Measurements from ENCODE around the gene FMC1.
A peak's percentile ranks its signal among the peaks of the same experiment; 100 is the strongest.

The FMC1 gene

DNA sequence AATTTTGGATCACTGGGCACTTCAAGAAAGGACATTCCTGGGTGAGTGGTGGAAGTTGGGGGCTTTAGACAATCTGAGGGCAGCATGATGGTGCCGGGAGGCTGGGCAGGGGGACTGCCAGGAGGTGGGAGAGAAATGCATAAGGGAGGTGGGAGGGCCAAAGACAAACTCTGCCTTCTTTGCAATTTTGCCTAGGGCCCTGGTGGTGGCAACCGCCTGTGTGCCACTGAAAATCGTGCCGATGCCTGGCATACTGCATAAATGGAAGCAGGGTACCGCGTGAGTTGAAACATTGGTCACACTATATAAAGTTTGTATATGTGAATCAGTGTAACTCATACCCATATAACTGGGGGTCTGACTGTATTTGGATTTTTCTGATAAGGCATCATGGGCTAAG is 21.8 kb downstream of the FMC1 start:
- H3K9ac ChIP-seq (ENCODE audit: low read depth, low read length) = no peak overlapping the region
- H3K4me1 ChIP-seq (ENCODE audit: control insufficient read depth, insufficient read depth, low read length) = no peaks in the 10 kb centered on the region
- no peaks in the 10 kb centered on the region for H3K27me3 ChIP-seq (ENCODE audit: control insufficient read depth, insufficient read depth, low read length)
- H3K9me3 ChIP-seq (ENCODE audit: control insufficient read depth, insufficient read depth, low read length) = no peaks in the 10 kb centered on the region
- peak overlapping the region; percentile 21 for H3K4me3 ChIP-seq (ENCODE audit: low read depth, low read length)
- peaks cover 3% of the 10 kb centered on the region for H3K36me3 ChIP-seq (ENCODE audit: control insufficient read depth, insufficient read depth, low read length)

DNA sequence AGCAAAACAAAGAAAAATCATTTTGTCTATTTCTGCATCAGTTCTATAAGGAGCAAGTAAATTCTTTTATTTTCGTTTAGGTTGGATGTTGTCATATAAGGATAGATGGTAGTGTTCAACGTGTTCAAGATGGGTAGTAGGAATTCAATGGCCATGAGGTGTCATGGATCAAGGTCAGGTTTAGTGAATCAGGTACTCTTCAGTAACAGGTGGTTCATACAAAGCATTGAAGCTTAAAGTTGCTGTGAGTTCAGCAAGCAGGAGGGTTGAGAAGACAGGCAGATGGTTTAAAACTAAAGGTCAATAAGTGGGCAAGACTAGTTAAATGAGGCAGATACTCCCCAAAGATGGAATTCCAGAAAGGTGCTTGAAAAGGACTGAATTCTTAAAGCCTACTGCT is 24.2 kb downstream of the FMC1 start:
- H3K9me3 ChIP-seq (ENCODE audit: control insufficient read depth, insufficient read depth, low read length) = no peaks in the 10 kb centered on the region
- H3K36me3 ChIP-seq (ENCODE audit: control insufficient read depth, insufficient read depth, low read length) = no peaks in the 10 kb centered on the region
- H3K4me1 ChIP-seq (ENCODE audit: control insufficient read depth, insufficient read depth, low read length) = peaks cover 12% of the 10 kb centered on the region
- H3K9ac ChIP-seq (ENCODE audit: low read depth, low read length) = no peak overlapping the region
- no peaks in the 10 kb centered on the region for H3K27me3 ChIP-seq (ENCODE audit: control insufficient read depth, insufficient read depth, low read length)
- no peak overlapping the region for H3K4me3 ChIP-seq (ENCODE audit: low read depth, low read length)

DNA sequence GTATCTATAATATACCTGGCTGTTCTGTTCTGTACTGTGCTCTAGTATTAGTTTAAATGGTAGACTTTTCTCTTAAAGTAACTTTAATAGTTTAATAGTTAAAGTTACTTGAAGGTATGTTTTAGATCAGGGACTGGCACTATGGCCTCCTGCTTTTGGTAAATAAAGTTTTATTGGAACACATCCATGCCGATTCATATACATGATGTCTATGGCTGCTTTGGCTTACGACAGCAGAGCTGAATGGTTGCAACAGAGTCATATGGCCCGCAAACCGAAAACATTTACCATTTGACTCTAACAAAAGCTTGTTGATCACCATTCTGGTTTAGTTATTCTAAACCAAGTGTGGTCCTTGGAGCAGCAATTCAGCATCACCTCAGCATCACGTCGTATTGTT is 25.3 kb downstream of the FMC1 start:
- no peaks in the 10 kb centered on the region for H3K27me3 ChIP-seq (ENCODE audit: control insufficient read depth, insufficient read depth, low read length)
- no peak overlapping the region for H3K9ac ChIP-seq (ENCODE audit: low read depth, low read length)
- H3K9me3 ChIP-seq (ENCODE audit: control insufficient read depth, insufficient read depth, low read length) = no peaks in the 10 kb centered on the region
- no peaks in the 10 kb centered on the region for H3K36me3 ChIP-seq (ENCODE audit: control insufficient read depth, insufficient read depth, low read length)
- H3K4me3 ChIP-seq (ENCODE audit: low read depth, low read length) = no peak overlapping the region
- peaks cover 15% of the 10 kb centered on the region for H3K4me1 ChIP-seq (ENCODE audit: control insufficient read depth, insufficient read depth, low read length)

DNA sequence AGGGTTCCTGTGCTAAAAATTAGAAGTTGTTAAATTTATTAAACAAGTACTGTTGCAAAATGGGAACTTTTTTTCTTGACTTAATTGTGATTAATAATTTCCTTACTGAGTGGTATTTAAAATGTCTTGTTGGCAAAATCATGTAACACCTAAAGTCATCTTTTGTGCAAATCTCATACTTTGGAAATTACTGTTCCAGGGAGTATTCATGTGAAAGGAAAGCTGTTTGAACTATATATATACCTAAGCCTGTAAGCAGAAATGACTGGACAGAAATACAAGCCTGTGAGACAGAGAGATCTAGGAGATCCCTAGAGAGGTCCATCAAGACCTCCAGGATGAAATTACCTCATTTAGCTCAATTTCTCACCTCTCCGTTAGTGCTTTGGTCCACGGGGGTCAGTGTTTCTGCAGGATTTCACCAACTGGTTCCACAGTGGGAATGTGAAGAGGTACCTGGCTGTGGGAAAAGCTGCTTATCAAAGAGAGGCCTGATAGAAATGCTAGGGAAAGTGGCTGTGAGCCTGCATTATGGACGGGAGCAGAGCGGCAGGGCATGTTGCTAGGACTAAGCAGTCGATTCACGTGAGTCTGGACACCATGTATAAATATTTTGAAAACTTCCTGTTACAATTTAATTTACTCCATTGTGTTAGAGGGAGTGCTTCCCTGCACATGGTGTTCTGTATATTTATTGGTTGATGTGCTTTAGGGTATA is 26.5 kb downstream of the FMC1 start:
- H3K9ac ChIP-seq (ENCODE audit: low read depth, low read length) = no peak overlapping the region
- H3K4me1 ChIP-seq (ENCODE audit: control insufficient read depth, insufficient read depth, low read length) = peaks cover 15% of the 10 kb centered on the region
- no peaks in the 10 kb centered on the region for H3K9me3 ChIP-seq (ENCODE audit: control insufficient read depth, insufficient read depth, low read length)
- no peaks in the 10 kb centered on the region for H3K27me3 ChIP-seq (ENCODE audit: control insufficient read depth, insufficient read depth, low read length)
- H3K36me3 ChIP-seq (ENCODE audit: control insufficient read depth, insufficient read depth, low read length) = no peaks in the 10 kb centered on the region
- H3K4me3 ChIP-seq (ENCODE audit: low read depth, low read length) = no peak overlapping the region

DNA sequence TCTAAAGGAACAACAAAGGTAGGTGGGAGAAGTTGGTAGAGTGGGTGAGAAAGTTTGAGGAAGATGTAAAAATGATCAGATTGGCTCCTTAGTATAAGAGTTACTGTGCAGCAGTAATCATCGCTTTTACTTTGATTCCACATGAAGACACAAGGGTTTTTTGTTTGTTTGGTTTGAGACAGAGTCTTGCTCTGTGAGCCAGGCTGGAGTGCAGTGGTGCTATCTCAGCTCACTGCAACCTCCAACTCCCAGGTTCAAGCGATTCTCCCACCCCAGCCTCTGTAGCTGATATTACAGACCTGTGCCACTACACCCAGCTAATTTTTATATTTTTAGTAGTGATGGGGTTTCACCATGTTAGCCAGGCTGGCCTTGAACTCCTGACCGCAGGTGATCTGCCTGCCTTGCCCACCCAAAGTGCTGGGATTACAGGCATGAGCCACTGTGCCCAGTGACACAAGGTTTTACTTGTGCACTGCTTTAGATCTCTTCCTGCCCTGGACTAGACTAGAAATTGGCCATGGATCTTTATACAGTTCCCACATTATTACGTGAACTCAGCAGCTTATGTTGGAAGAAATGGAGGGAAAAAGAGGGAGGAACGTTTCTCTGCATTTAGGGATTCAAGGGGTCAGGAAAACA is 29.3 kb downstream of the FMC1 start:
- no peak overlapping the region for H3K4me3 ChIP-seq (ENCODE audit: low read depth, low read length)
- H3K4me1 ChIP-seq (ENCODE audit: control insufficient read depth, insufficient read depth, low read length) = peaks cover 15% of the 10 kb centered on the region
- no peak overlapping the region for H3K9ac ChIP-seq (ENCODE audit: low read depth, low read length)
- H3K27me3 ChIP-seq (ENCODE audit: control insufficient read depth, insufficient read depth, low read length) = no peaks in the 10 kb centered on the region
- no peaks in the 10 kb centered on the region for H3K9me3 ChIP-seq (ENCODE audit: control insufficient read depth, insufficient read depth, low read length)
- H3K36me3 ChIP-seq (ENCODE audit: control insufficient read depth, insufficient read depth, low read length) = no peaks in the 10 kb centered on the region

DNA sequence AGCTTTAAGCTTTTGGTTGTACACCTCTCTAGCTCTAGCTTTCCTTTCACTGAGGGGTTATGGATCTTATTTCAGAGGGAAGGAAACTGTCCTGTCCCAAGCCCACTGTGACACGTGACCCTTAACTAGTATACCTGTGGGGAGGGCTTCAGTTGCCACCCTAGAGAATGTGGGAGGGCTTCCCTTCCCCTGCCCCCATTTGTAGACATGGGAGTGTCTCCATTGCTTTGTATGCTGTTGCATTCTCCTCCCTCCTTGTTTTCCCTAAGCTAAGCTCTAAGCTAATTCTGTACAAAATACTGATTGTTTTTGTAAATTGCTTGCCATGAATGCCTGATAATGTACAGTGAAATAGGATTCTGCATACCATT is 29.8 kb downstream of the FMC1 start:
- H3K4me1 ChIP-seq (ENCODE audit: control insufficient read depth, insufficient read depth, low read length) = peaks cover 15% of the 10 kb centered on the region
- H3K9me3 ChIP-seq (ENCODE audit: control insufficient read depth, insufficient read depth, low read length) = no peaks in the 10 kb centered on the region
- no peaks in the 10 kb centered on the region for H3K27me3 ChIP-seq (ENCODE audit: control insufficient read depth, insufficient read depth, low read length)
- no peak overlapping the region for H3K9ac ChIP-seq (ENCODE audit: low read depth, low read length)
- H3K4me3 ChIP-seq (ENCODE audit: low read depth, low read length) = no peak overlapping the region
- H3K36me3 ChIP-seq (ENCODE audit: control insufficient read depth, insufficient read depth, low read length) = no peaks in the 10 kb centered on the region

DNA sequence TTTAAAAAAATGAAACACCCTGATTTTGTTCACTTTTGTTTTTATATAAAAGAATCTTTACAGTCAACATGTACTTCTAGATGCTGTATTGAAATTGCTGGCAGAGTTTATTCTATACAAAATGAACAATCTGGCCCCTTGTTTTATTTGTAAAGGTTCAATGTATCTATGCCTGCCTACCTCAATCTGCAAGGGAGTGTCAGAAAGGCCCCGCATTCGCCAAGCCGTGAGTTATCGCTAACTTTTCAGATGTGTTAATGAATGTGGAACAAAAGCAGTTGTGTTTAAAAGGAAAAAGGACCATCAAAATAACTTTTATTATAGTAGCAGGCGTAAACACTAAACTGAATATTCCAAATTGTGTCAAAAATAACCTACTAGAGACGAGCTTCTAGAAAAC is 33.1 kb downstream of the FMC1 start:
- no peak overlapping the region for H3K9ac ChIP-seq (ENCODE audit: low read depth, low read length)
- H3K36me3 ChIP-seq (ENCODE audit: control insufficient read depth, insufficient read depth, low read length) = peaks cover 4% of the 10 kb centered on the region
- H3K4me3 ChIP-seq (ENCODE audit: low read depth, low read length) = no peak overlapping the region
- no peaks in the 10 kb centered on the region for H3K27me3 ChIP-seq (ENCODE audit: control insufficient read depth, insufficient read depth, low read length)
- no peaks in the 10 kb centered on the region for H3K9me3 ChIP-seq (ENCODE audit: control insufficient read depth, insufficient read depth, low read length)
- H3K4me1 ChIP-seq (ENCODE audit: control insufficient read depth, insufficient read depth, low read length) = peaks cover 11% of the 10 kb centered on the region

DNA sequence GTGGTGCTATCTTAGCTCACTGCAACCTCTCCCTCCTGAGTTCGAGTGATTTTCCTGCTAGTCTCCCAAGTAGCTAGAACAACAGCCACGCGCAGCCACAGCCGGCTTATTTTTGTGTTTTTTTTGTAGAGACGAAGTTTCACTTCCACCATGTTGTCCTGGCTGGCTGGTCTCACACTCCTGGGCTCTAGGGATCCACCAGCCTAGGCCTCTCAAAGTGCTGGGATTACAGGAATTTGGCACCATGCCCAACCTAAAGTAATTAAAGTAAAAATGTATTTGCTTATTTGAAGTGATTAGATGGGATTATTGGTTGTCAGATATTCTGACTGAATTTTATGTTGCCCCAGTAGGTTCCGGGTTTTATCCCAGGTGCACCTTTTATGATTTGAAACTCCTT is 41.3 kb downstream of the FMC1 start:
- H3K9ac ChIP-seq (ENCODE audit: low read depth, low read length) = no peak overlapping the region
- H3K36me3 ChIP-seq (ENCODE audit: control insufficient read depth, insufficient read depth, low read length) = peaks cover 4% of the 10 kb centered on the region
- no peaks in the 10 kb centered on the region for H3K9me3 ChIP-seq (ENCODE audit: control insufficient read depth, insufficient read depth, low read length)
- no peak overlapping the region for H3K4me3 ChIP-seq (ENCODE audit: low read depth, low read length)
- H3K4me1 ChIP-seq (ENCODE audit: control insufficient read depth, insufficient read depth, low read length) = no peaks in the 10 kb centered on the region
- H3K27me3 ChIP-seq (ENCODE audit: control insufficient read depth, insufficient read depth, low read length) = no peaks in the 10 kb centered on the region

DNA sequence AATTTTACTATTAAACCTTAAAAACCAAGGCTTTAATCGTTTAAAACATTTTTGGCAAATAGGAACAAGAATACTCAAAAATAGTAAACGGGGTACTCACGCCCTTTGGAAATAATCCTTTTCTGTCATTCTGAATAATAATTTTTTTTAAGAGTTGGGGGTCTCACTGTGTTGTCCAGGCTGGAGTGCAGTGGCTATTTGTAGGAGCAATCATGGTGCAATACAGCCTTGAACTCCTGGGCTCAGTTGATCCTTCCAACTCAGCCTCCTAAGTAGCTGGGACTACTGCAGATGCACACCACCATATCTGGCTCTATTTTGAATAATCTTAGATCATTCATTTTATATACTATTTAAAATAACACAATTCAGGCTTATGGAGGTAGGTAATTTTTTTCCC is 43.5 kb downstream of the FMC1 start:
- H3K4me3 ChIP-seq (ENCODE audit: low read depth, low read length) = no peak overlapping the region
- no peaks in the 10 kb centered on the region for H3K27me3 ChIP-seq (ENCODE audit: control insufficient read depth, insufficient read depth, low read length)
- no peak overlapping the region for H3K9ac ChIP-seq (ENCODE audit: low read depth, low read length)
- H3K4me1 ChIP-seq (ENCODE audit: control insufficient read depth, insufficient read depth, low read length) = no peaks in the 10 kb centered on the region
- H3K9me3 ChIP-seq (ENCODE audit: control insufficient read depth, insufficient read depth, low read length) = no peaks in the 10 kb centered on the region
- no peaks in the 10 kb centered on the region for H3K36me3 ChIP-seq (ENCODE audit: control insufficient read depth, insufficient read depth, low read length)

DNA sequence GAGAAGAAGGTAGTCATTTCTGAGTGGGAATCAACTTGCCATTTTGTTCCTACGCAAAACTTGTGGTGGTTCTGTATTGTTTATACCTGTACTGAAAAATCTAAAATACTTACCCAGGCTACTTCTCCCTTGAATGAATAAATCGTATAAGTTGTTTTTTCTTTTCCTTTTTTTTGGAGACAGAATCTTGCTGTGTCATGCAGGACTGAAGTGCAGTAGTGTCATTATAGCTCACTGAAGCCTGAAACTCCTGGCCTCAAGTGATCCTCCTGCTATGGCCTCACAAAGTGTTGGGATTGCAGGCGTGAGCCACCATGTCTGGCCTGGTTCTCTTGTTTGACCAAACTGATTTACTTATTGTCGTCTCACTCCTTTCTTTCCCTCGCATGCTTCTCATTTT is 46.5 kb downstream of the FMC1 start:
- Histone ChIP-seq H3K9me3 (ENCODE audit: control insufficient read depth, insufficient read depth, low read length) (no peaks in the 10 kb centered on the region), H3K27me3 (ENCODE audit: control insufficient read depth, insufficient read depth, low read length) (no peaks in the 10 kb centered on the region), H3K4me1 (ENCODE audit: control insufficient read depth, insufficient read depth, low read length) (no peaks in the 10 kb centered on the region), H3K36me3 (ENCODE audit: control insufficient read depth, insufficient read depth, low read length) (no peaks in the 10 kb centered on the region), H3K9ac (ENCODE audit: low read depth, low read length) (no peak overlapping the region), H3K4me3 (ENCODE audit: low read depth, low read length) (no peak overlapping the region)

DNA sequence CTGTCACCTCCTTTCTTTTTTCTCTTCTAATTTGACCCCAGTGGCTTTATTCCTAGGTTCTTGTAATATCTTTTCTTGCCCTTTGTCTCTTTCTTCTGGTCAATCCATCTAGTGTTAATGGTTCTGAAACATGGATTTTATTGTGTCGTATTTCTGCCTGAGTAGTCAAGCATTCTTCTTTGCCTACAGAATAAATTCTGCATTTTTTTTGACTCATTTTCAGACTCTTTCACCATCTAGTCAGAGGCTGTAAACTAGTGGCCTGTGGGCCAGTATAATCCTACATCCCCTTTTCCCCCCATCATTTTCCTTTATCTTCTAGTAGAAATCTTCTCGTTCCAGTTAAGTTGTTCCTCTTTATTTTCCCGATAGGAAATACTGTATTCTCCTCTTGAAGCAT is 48.0 kb downstream of the FMC1 start:
- Histone ChIP-seq H3K4me3 (ENCODE audit: low read depth, low read length) (no peak overlapping the region), H3K36me3 (ENCODE audit: control insufficient read depth, insufficient read depth, low read length) (no peaks in the 10 kb centered on the region)

DNA sequence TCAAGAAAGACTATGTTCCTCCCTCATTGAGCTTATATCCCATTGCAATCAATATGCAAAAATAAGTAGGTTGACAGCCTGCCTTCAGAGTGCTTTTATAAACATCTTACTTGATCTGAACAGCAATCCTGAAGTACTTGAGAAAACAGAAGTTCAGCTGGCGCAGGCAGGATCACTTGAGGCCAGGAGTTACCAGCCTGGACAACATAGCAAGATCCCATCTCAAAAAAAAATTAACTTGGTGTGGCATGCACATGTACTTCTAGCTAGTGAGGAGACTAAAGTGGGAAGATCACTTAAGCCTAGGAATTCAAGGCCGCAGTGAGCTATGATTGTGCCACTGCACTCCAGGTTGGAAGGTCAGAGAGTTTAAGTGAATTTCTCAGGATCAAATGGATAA is 48.6 kb downstream of the FMC1 start:
- no peaks in the 10 kb centered on the region for H3K9me3 ChIP-seq (ENCODE audit: control insufficient read depth, insufficient read depth, low read length)
- no peaks in the 10 kb centered on the region for H3K4me1 ChIP-seq (ENCODE audit: control insufficient read depth, insufficient read depth, low read length)
- no peaks in the 10 kb centered on the region for H3K36me3 ChIP-seq (ENCODE audit: control insufficient read depth, insufficient read depth, low read length)
- H3K27me3 ChIP-seq (ENCODE audit: control insufficient read depth, insufficient read depth, low read length) = no peaks in the 10 kb centered on the region
- no peak overlapping the region for H3K4me3 ChIP-seq (ENCODE audit: low read depth, low read length)
- H3K9ac ChIP-seq (ENCODE audit: low read depth, low read length) = no peak overlapping the region

More for the DNA sequence above, 48.0 kb downstream of the FMC1 start:
- Histone ChIP-seq H3K9ac (ENCODE audit: low read depth, low read length) (no peak overlapping the region), H3K9me3 (ENCODE audit: control insufficient read depth, insufficient read depth, low read length) (no peaks in the 10 kb centered on the region), H3K4me1 (ENCODE audit: control insufficient read depth, insufficient read depth, low read length) (no peaks in the 10 kb centered on the region), H3K27me3 (ENCODE audit: control insufficient read depth, insufficient read depth, low read length) (no peaks in the 10 kb centered on the region)
